ENCODE measurements around the gene MDFI.

The MDFI gene

DNA sequence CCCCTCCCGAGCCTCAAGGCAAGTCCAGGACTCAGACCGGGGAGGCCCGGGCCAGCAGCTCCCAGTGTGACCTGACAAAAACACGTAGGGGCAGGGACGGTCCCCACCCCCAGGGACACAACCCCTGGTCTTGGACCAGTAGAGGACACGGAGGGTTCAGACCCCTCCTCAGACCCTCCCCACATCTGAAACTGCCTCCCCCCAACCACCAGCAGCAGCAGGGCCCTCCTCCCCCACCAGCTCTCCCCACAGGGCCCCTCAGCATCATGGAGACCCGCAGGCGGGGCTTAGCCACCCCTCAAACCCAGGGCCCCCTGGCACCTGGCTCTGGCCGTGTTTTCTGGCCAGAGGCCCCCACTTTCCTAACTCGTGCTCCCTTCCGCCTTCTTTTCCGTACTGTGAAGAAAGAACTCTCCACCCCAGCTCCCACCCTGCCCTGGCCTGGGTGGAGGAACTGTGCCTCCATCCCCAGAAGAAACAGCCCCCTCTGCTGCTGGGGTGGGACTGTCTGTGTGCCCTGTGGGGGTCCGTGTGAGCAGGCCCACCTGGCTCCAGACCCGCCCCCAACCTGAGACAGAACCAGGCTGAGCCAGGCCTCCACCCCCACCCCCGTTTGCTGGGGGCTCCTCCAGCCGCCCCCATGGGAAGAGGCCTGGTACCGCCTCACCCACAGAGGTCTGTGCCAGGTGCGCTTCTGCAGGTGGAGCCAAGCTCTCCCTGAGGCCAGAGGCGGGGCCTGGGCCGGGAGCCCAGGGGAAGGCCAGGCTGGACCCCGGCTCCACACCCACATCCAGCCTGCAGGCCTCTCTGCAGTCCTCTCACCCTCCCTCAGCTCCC is 39.0 kb upstream of the MDFI start:
- TF ChIP-seq ZNF565 (CRISPR knock-in tag; conservative IDR thresholded peaks at IDR 0.05; ENCODE audit: low read depth) (no peak), PATZ1 (CRISPR knock-in tag; IDR thresholded peaks at IDR 0.05; ENCODE audit: borderline replicate concordance) (no peak), ZNF70 (CRISPR knock-in tag; IDR thresholded peaks at IDR 0.05) (no peak), ARNTL (CRISPR knock-in tag; IDR thresholded peaks at IDR 0.05; ENCODE audit: borderline replicate concordance, low read depth) (no peak), CSRNP3 (CRISPR knock-in tag; IDR thresholded peaks at IDR 0.05) (no peak), ESRRG (CRISPR knock-in tag; IDR thresholded peaks at IDR 0.05) (no peak), CSDC2 (CRISPR knock-in tag; IDR thresholded peaks at IDR 0.05) (no peak), RARB (CRISPR knock-in tag; IDR thresholded peaks at IDR 0.05) (no peak), PPARA (CRISPR knock-in tag; IDR thresholded peaks at IDR 0.05; ENCODE audit: borderline replicate concordance) (no peak), ZFP30 (CRISPR knock-in tag; IDR thresholded peaks at IDR 0.05) (no peak), GLIS3 (CRISPR knock-in tag; IDR thresholded peaks at IDR 0.05) (no peak), SNAI2 (CRISPR knock-in tag; IDR thresholded peaks at IDR 0.05) (no peak), ZNF8 (CRISPR knock-in tag; IDR thresholded peaks at IDR 0.05) (no peak)
- TF ChIP-seq, protein P1, sequence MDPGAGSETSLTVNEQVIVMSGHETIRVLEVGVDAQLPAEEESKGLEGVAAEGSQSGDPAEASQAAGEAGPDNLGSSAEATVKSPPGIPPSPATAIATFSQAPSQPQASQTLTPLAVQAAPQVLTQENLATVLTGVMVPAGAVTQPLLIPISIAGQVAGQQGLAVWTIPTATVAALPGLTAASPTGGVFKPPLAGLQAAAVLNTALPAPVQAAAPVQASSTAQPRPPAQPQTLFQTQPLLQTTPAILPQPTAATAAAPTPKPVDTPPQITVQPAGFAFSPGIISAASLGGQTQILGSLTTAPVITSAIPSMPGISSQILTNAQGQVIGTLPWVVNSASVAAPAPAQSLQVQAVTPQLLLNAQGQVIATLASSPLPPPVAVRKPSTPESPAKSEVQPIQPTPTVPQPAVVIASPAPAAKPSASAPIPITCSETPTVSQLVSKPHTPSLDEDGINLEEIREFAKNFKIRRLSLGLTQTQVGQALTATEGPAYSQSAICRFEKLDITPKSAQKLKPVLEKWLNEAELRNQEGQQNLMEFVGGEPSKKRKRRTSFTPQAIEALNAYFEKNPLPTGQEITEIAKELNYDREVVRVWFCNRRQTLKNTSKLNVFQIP (CRISPR knock-in tag; IDR thresholded peaks at IDR 0.05; ENCODE audit: borderline replicate concordance, low read depth) = no peak
- TF ChIP-seq, protein P2, sequence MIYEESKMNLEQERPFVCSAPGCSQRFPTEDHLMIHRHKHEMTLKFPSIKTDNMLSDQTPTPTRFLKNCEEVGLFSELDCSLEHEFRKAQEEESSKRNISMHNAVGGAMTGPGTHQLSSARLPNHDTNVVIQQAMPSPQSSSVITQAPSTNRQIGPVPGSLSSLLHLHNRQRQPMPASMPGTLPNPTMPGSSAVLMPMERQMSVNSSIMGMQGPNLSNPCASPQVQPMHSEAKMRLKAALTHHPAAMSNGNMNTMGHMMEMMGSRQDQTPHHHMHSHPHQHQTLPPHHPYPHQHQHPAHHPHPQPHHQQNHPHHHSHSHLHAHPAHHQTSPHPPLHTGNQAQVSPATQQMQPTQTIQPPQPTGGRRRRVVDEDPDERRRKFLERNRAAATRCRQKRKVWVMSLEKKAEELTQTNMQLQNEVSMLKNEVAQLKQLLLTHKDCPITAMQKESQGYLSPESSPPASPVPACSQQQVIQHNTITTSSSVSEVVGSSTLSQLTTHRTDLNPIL (CRISPR knock-in tag; IDR thresholded peaks at IDR 0.05; ENCODE audit: low read depth) = no peak
- ATAC-seq = no peak

- no peak for TF ChIP-seq ARNTL (CRISPR knock-in tag; IDR thresholded peaks at IDR 0.05; ENCODE audit: borderline replicate concordance, low read depth)
- TF ChIP-seq, protein P1 (CRISPR knock-in tag; IDR thresholded peaks at IDR 0.05; ENCODE audit: borderline replicate concordance, low read depth) = no peak
- TF ChIP-seq RARB (CRISPR knock-in tag; IDR thresholded peaks at IDR 0.05) = no peak
- no peak for TF ChIP-seq ISL1 (CRISPR knock-in tag; IDR thresholded peaks at IDR 0.05)
- TF ChIP-seq, protein P2 (CRISPR knock-in tag; IDR thresholded peaks at IDR 0.05; ENCODE audit: low read depth) = no peak
- TF ChIP-seq TOX (CRISPR knock-in tag; IDR thresholded peaks at IDR 0.05; ENCODE audit: borderline replicate concordance) = no peak
- no peak for TF ChIP-seq CSRNP3 (CRISPR knock-in tag; IDR thresholded peaks at IDR 0.05)
- no peak for TF ChIP-seq SNAI2 (CRISPR knock-in tag; IDR thresholded peaks at IDR 0.05)
- TF ChIP-seq, protein P3, sequence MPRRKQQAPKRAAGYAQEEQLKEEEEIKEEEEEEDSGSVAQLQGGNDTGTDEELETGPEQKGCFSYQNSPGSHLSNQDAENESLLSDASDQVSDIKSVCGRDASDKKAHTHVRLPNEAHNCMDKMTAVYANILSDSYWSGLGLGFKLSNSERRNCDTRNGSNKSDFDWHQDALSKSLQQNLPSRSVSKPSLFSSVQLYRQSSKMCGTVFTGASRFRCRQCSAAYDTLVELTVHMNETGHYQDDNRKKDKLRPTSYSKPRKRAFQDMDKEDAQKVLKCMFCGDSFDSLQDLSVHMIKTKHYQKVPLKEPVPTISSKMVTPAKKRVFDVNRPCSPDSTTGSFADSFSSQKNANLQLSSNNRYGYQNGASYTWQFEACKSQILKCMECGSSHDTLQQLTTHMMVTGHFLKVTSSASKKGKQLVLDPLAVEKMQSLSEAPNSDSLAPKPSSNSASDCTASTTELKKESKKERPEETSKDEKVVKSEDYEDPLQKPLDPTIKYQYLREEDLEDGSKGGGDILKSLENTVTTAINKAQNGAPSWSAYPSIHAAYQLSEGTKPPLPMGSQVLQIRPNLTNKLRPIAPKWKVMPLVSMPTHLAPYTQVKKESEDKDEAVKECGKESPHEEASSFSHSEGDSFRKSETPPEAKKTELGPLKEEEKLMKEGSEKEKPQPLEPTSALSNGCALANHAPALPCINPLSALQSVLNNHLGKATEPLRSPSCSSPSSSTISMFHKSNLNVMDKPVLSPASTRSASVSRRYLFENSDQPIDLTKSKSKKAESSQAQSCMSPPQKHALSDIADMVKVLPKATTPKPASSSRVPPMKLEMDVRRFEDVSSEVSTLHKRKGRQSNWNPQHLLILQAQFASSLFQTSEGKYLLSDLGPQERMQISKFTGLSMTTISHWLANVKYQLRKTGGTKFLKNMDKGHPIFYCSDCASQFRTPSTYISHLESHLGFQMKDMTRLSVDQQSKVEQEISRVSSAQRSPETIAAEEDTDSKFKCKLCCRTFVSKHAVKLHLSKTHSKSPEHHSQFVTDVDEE (CRISPR knock-in tag; IDR thresholded peaks at IDR 0.05) = no peak
- no peak for ATAC-seq
Measured at GRCh38 chr6:41599852-41600445, 38.3 kb upstream of the MDFI start.
